Adipose tissue (tissue), 3 donors: ENCODE data around the gene EVI2A. TPM values are rescaled to one million over a fixed set of nuclear protein-coding genes. Genes with fewer than 3 reads are reported as not detected.
A peak's percentile ranks its signal among the peaks of the same experiment; 100 is the strongest.
"Not testable (repeated sequence)": the region's sequence is repeated elsewhere in the genome, so short reads cannot be mapped to it uniquely, and the experiment has no call there.

ENCODE experiments used
- H3K27ac ChIP-seq: one replicate; pipeline ENCODE4 v1.5.1; 2013; ENCODE audit warnings: low read depth, low read length
- WGBS, 3 donors: extraction: QIAGEN DNeasy Blood & Tissue Kit; methylation state at CpG; one replicate each; pipeline ENCODE4 v1.1.7; 2013; 5-methylcytosine and 5-hydroxymethylcytosine counted together
- polyA plus RNA-seq, 3 donors: library from polyadenylated mRNA; stranded (reverse); fragments of 200-250 nt; gene quantifications; one replicate each; pipeline ENCODE4 v1.2.3, GENCODE V29; 2013
- donor health status: healthy with polysubstance abuse.
- donor health status: Bipolar disorder and iron deficiency.
- donor health status: healthy.

The EVI2A gene
- polyA plus RNA-seq, 3 donors, result 1.4 to 13.3 (median 6.6) TPM

DNA sequence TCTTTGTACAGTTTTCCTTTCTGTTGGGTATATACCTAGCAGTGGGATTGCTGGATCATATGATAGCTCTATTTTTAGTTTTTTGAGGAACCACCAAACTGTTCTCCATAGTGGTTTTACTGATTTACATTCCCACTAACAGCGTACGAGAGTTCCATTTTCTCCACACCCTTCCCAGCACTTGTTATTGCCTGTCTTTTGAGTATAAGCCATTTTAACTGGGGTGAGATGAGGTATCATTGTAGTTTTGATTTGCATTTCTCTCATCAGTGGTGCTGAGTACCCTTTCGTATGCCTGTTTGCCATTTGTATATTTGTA, 6.7 kb downstream of the EVI2A start:
- H3K27ac ChIP-seq, result no peak overlapping the region
- 54 to 96% (median 66%) methylated on average over 3 of the region's 3 CpGs for WGBS, 3 donors

DNA sequence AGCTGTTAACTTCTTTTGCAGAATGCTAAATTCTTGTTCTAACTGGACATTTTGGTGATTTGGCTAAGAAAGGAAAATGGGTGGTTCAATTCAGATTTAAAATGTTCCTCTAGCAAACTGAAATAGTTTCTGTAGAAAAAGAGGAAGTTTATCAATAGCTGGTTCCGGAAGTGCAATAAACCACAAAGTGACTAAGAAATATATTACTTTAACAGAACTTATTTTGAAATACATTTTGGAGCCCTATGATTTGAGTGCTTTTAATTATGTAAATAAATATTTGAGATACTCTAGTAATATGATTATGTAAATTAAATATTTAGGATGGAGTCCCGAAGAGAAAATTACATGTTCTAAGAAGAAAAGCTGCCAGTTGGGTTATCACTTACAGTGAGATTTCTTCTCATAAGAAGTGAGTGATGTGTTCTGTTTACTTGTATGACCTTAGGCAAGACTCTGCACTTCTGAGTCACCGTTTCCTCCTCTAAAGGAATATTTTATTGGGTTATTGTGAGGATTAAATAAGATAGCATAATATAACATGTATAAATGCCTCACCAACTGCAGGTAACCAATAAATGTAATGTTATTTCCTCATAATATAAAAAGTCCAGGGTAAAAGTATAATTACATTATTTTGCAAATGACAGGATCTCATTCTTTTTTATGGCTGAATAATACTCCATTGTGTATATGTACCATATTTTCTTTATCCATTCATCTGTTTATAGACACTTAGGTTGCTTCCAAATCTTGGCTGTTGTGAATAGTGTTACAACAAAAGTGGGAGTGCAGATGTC, 7.2 kb downstream of the EVI2A start, which contains the start of gene EVI2B:
TSS of gene EVI2B (minus strand) at position 73 of the 800 bp plus-strand sequence. CDS start 8,445 bp downstream, outside the sequence.
- 42 to 88% (median 51%) methylated on average over 3 of the region's 3 CpGs for WGBS, 3 donors

DNA sequence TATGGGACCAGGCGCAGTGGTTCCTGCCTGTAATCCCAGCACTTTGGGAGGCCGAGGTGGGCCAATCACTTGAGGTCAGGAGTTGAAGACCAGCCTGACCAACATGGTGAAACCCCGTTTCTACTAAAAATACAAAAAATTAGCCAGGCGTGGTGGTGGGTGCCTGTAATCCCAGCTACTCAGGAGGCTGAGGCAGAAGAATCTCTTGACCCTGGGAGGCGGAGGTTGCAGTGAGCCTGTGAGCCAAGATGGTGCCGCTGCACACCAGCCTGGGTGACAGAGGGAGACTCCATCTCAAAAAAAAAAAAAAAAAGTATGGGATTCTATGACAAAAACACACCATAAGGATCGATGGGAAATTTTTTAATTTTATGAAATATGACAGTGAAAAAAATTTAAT, 9.2 kb downstream of the EVI2A start:
- H3K27ac ChIP-seq, result not testable (repeated sequence)
- WGBS, 3 donors, result 56 to 73% (median 57%) methylated on average over 6 to 7 of the region's 7 CpGs

More for the DNA sequence above, 7.2 kb downstream of the EVI2A start, which contains the start of gene EVI2B:
- no peak within 1 kb of the TSS for H3K27ac ChIP-seq

DNA sequence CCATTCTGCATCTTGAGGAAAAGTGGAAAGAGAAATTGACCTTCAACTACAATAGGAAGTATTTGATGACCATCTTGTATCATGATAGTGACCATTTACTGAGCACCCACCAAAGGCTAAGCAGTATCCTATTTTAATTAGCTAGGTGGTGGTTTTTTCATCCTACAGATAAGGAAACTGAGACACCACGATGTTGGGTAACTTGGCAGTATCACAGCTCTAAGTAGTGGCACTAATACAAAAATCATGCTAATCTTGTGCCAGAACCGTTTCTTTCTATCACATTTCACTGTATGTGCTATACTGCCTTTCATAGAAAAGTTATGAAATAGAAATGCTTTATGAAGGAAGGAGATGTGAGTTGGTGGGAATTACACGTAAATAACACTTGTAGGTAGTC, 9.9 kb downstream of the EVI2A start:
- no peak overlapping the region for H3K27ac ChIP-seq
- 57 to 85% (median 62%) methylated on average over 3 of the region's 3 CpGs for WGBS, 3 donors

DNA sequence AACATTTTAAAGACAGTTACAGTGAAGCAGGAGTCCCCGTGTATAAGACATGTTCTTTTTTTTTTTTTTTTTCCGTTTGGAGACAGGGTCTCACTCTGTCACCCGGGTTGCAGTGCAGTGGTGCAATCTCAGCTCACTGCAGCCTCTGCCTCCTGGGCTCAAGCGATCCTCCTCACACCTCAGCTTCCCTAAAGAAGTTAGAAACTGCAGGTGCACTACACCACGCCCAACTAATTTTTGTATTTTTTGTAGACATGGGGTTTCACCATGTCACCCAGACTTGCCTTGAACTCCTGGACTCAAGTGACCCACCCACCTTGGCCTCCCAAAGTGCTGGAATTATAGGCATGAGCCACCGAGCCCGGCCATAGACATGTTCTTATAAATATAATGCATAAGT, 10.5 kb downstream of the EVI2A start:
- H3K27ac ChIP-seq, result peak overlapping the region; percentile 38
- WGBS, 3 donors, result 44 to 75% (median 64%) methylated on average over 7 of the region's 7 CpGs

DNA sequence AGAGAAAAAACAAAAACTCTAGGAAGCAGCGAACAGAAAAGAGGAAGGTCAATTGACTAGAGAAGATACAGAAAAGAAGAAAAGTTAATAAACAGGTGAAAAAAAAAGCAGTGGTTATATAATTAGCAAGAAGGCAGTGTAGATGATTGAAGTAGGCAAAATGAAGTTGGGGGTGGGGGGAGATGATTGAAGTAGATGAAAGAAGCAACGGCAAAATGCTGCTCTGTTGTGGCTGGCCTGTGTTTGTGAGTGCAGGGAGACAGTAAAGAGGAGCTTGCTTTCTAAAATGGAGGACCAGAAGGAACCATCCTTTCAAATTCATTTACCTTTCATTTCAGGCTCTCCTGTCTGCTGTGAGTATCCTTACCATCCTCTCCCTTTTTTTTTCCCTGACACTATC, 11.2 kb downstream of the EVI2A start:
- 32 to 40% (median 36%) methylated on average over 2 of the region's 2 CpGs for WGBS, 3 donors
- H3K27ac ChIP-seq, result no peak overlapping the region

- 47 to 84% (median 69%) methylated on average over 2 of the region's 2 CpGs for WGBS, 3 donors
- H3K27ac ChIP-seq, result no peak overlapping the region
Measured at GRCh38 chr17:31309556-31309955, 11.9 kb downstream of the EVI2A start.

DNA sequence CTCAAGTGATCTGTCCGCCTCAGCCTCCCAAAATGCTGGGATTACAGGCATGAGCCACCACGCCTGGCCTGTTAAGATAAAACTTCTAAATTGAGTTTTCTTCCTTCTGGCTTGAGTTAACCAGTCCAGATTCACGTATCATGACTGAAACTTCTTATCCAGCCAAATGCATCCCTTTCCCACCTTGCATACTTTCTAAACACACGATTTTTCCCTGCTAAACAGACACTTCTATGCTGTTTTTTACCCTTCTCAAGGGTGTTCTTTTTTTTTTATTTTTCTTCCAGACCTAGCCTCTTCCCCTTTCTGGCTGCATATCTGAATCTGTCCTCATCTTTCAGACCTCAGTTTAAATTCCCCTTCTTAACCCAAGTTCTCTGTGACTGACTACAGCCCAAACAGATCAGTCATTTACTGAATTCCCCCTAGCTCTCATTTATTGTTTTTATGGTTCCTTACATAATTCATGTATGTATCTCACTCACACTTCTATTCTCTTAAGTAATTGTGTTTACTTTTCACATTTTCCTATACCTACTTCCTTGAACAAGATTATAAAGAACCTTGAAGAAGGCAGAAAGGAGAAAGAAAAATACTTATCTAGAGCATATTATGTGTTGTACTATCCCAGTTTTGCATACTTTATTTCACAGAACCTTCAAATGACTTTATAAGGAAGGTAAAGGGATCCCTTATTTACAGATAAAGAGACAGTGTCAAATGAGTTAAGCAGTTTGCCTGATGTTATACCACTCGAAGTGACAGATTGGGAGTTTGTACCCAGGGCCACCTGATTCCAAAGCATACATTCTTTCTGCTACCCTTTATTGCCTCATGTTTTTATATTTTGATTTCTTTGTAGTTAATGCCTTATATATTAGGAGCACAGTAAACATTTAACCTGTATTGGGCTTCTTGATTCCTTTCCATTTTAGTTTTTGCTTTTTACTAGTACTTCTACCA, 12.8 kb downstream of the EVI2A start:
- no peak overlapping the region for H3K27ac ChIP-seq
- WGBS, 3 donors, result 49 to 78% (median 62%) methylated on average over 5 of the region's 5 CpGs

DNA sequence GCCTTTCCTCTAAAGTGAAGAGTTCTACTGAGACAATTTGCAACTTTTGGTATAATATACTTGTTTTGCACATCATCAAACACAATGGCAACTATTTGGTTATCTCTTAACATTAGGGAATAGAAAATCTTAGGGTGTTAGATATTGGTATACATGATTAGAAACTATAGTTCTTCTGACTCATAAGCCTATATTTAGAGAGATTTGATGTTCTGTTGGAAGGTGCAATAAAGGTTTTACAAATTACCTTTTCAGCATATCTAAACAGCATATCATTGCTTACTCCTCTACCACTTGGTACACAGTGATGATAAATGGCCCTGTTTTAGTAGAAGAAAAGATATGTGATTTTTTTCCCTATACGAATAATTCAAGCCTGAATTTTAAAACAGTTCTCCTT, 13.8 kb downstream of the EVI2A start:
- WGBS, 3 donors, result 54 to 85% (median 69%) methylated on average over 1 of the region's 1 CpG
- H3K27ac ChIP-seq, result no peak overlapping the region

DNA sequence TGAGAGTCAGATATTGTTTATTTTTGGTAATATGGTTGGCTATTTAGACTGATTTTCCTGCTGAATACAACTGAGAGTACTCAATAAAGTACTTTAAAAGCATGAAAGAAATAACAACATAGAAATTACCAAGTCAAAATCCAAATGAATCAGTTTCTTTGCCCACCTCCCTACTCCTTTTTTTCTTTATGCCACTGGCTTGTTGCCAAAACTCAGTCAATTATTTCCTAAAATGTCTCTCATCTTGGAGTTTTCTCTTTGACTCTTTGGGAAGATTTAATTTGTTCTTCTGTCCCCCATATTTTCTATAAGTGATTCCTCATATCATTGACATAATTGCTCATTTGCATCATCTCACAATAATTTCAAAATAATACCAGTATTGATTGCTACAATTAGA, 21.8 kb downstream of the EVI2A start:
- H3K27ac ChIP-seq, result no peak overlapping the region

DNA sequence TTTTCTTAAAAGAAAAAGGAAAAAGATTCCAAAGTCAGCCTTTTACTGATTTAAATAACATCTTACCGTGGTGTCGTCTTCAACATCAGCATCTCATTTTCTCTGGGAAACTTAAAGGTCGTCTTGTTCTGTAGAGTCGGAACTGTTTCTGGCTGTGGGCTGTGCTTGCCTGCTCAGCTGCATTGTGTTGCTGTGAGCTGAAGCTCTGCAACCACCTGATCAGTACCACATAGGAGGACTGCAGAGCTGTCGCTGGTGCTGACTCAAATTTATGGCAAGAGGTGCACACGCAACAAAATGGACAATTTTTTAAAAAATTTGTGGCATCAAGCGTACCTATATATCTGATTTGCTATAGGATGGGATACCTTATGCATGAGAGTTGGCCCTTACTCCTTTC, 24.3 kb downstream of the EVI2A start, which contains the start of gene OMG:
TSS of gene OMG (minus strand) at position 150 of the 400 bp plus-strand sequence. CDS start 908 bp downstream, outside the sequence.
- WGBS, 3 donors, result 87 to 93% (median 92%) methylated on average over 7 of the region's 7 CpGs

GRCh38 chr17:31296142-31296541, 25.3 kb downstream of the EVI2A start:
- WGBS, 3 donors, result 90 to 96% (median 91%) methylated on average over 2 of the region's 2 CpGs
- H3K27ac ChIP-seq, result no peak overlapping the region

More for the DNA sequence above, 24.3 kb downstream of the EVI2A start, which contains the start of gene OMG:
- H3K27ac ChIP-seq, result no peak within 1 kb of the TSS

DNA sequence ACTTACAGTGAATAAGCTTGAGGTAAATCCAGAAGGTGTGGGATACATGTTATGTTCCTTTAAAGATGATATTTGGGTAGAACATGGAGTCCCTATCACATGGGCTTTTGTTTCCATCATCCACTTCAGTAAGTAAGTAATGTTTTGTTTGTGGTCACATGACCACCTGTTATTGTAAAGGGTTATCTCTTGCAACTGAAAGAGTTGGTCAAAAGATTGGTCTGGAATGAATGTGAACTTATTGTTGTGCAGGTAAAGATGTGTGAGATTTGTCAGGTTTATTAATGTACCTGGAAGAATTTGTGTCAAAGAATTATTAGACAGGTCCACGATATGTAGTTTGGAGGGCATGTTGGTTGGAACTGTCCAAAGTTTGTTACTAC, 25.9 kb downstream of the EVI2A start:
- 83 to 92% (median 91%) methylated on average over 1 of the region's 1 CpG for WGBS, 3 donors
- H3K27ac ChIP-seq, result no peak overlapping the region

GRCh38 chr17:31294820-31295488, 26.5 kb downstream of the EVI2A start:
- H3K27ac ChIP-seq, result no peak overlapping the region
- WGBS, 3 donors, result 76 to 80% (median 78%) methylated on average over 3 of the region's 3 CpGs

- whole genome bisulfite sequencing, 3 donors, result 96 to 97% (median 96%) methylated on average over 3 of the region's 3 CpGs
- H3K27ac ChIP-seq, result no peak overlapping the region
Measured at GRCh38 chr17:31294231-31294630, 27.2 kb downstream of the EVI2A start.

GRCh38 chr17:31293581-31293980, 27.8 kb downstream of the EVI2A start:
- H3K27ac ChIP-seq, result no peak overlapping the region
- 93 to 97% (median 95%) methylated on average over 2 of the region's 2 CpGs for WGBS, 3 donors

DNA sequence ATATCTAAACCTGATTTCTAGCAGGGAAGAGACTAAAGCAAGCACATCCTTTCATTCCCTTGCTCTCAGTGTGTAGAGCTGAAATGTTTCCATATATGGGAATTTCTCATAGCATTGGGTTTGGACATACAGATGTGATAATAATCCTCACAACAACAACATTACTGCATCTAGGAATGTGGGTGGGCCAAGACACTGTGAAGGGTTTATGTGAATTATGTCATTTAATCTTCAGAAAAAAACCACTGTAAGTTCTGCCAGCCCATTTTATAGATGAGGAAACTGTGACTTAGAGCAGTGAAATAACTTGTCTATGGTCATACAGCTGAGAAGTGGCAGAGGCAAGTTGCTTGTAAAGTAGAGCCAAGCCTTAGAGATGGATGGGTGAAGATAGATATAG, 29.6 kb downstream of the EVI2A start:
- no peak overlapping the region for H3K27ac ChIP-seq

DNA sequence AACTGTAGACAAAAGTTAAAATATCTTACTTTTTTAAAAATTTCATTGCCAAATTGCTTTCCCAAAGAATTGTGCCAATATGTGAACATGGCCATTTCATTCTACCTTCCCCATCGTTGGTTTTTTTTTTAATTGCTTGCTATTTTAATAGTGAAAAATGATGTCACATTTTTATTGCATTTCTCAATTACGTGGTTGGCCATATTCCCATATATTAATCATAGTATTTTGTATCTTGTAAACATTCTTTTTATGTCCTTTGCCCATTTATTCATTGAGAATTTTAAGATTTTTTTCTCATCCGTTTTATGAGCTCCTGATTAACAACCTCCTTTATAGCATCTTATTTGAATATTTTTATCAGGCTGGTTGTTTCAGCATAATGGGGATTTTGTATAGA, 31.6 kb downstream of the EVI2A start:
- 65 to 77% (median 71%) methylated on average over 3 of the region's 3 CpGs for WGBS, 3 donors
- H3K27ac ChIP-seq, result no peak overlapping the region

DNA sequence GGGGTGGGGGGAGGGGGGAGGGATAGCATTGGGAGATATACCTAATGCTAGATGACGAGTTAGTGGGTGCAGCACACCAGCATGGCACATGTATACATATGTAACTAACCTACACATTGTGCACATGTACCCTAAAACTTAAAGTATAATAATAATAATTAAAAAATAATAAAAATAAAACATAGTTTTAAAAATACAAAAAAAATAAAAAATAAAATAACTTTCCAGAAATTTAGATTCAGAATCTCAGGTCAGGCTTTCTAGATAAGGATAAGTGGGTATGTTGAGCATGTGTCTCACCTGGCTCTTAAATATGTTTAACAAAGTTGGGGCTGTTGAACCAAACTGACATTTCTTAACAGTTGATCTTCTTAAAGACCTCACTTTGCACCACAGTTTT, 33.5 kb downstream of the EVI2A start:
- not testable (repeated sequence) for H3K27ac ChIP-seq
- WGBS, 3 donors, result 83 to 100% methylated on average over 1 of the region's 1 CpG; no CpG with 5 or more reads in 1 of the 3 donors
